GM12891 (cell line): Measurements from ENCODE around the gene PON3.
A peak's percentile ranks its signal among the peaks of the same experiment; 100 is the strongest.

Experiments
- DNase-seq: peaks from one replicate; pipeline ENCODE4 v3.0.0; 2011; ENCODE audit warnings: low spot score; ENCODE audit not compliant: insufficient read length
- FAIRE-seq: peaks from 2 replicates; lab custom pipeline; 2011; peaks lifted over from hg19 to GRCh38; lab: Jason Lieb, UNC
- PAX5 ChIP-seq: IDR thresholded peaks from 2 replicates; pipeline ENCODE4 v1.6.1; 2011; ENCODE audit warnings: low read length, moderate library complexity, mild to moderate bottlenecking; ENCODE audit not compliant: insufficient read depth, severe bottlenecking
- POLR2A ChIP-seq: IDR thresholded peaks from 2 replicates; pipeline ENCODE4 v1.6.1; 2011; ENCODE audit warnings: low read depth, low read length, control low read depth
- POLR2AphosphoS5 ChIP-seq: IDR thresholded peaks from 2 replicates; pipeline ENCODE4 v1.6.1; 2011; ENCODE audit warnings: low read depth, low read length, control low read depth
- POU2F2 ChIP-seq: IDR thresholded peaks from 2 replicates; pipeline ENCODE4 v1.6.1; 2011; ENCODE audit warnings: low read depth, mild to moderate bottlenecking, control low read depth, low read length, moderate library complexity
- SPI1 ChIP-seq: IDR thresholded peaks from 2 replicates; pipeline ENCODE4 v1.6.1; 2011; ENCODE audit warnings: low read depth, low read length, control low read depth
- TAF1 ChIP-seq: IDR thresholded peaks from 2 replicates; pipeline ENCODE4 v1.6.1; 2011; ENCODE audit warnings: low read depth, low read length, control low read depth

Gene PON3

DNA sequence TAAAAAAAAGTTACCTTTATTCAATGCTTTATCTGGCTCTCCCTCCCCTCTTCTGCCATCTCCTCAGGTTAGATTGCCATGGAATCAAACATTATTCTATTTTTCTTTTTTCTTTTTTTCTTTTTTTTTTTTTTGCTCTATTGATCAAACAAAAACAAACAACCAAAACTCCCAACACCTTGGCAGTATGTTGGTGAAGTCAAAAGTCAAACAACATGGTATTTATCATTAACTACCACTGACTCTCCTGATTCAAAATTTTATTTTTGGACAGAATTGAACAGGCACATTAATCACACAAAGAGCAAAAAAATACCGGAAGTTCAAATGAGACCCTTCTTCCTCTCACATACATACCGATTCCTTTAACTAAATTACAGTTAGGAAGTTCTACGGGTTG lies 78.2 kb downstream of the PON3 start:
- no peak for TF ChIP-seq PAX5
- no peak for TF ChIP-seq SPI1
- TF ChIP-seq TAF1 = no peak
- no peak for TF ChIP-seq POU2F2
- TF ChIP-seq POLR2A = no peak
- TF ChIP-seq POLR2AphosphoS5 = no peak
- DNase-seq = no peak
- FAIRE-seq = no peak

GRCh38 chr7:95317546-95317945 lies 78.6 kb downstream of the PON3 start:
- no peak for DNase-seq
- TF ChIP-seq PAX5 (no peak), POLR2A (no peak), TAF1 (no peak), POU2F2 (no peak)
- no peak for FAIRE-seq

GRCh38 chr7:95316588-95316987 lies 79.6 kb downstream of the PON3 start:
- TF ChIP-seq SPI1 (peak; percentile 82), POU2F2 (no peak)
- FAIRE-seq = no peak
- no peak for DNase-seq

DNA sequence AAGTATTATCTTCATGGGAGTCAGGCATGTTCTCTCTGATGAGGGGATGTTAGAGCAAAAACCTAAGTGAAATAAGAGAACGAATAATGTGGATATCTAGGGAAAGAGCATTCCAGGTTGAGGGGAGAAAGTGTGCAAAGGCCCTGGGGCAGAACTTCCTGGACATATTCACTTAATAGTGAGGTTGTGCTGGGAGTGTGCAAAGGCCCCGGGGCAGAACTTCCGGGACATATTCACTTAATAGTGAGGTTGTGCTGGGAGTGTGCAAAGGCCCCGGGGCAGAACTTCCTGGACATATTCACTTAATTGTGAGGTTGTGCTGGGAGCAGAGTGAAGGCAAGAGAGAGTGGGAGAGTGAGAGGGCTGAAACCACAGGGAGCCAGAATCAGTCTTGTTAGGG lies 83.6 kb downstream of the PON3 start:
- TF ChIP-seq POU2F2 (no peak), TAF1 (no peak), POLR2A (no peak), SPI1 (no peak), POLR2AphosphoS5 (no peak), PAX5 (no peak)
- DNase-seq = no peak
- FAIRE-seq = no peak

- no peak for TF ChIP-seq SPI1
- no peak for TF ChIP-seq POLR2A
- TF ChIP-seq TAF1 = no peak
- TF ChIP-seq POU2F2 = no peak
- TF ChIP-seq POLR2AphosphoS5 = no peak
- no peak for TF ChIP-seq PAX5
- FAIRE-seq = no peak
- DNase-seq = no peak
Observed at GRCh38 chr7:95311389-95311788, 84.8 kb downstream of the PON3 start.

GRCh38 chr7:95309951-95310350 lies 86.2 kb downstream of the PON3 start:
- no peak for TF ChIP-seq TAF1
- no peak for TF ChIP-seq POU2F2
- TF ChIP-seq PAX5 = no peak
- no peak for TF ChIP-seq POLR2AphosphoS5
- TF ChIP-seq POLR2A = no peak
- TF ChIP-seq SPI1 = no peak
- FAIRE-seq = no peak
- no peak for DNase-seq
